ENCODE data around the gene RAB3C.
A peak's percentile ranks its signal among the peaks of the same experiment; 100 is the strongest.
"Not testable (repeated sequence)": the region's sequence is repeated elsewhere in the genome, so short reads cannot be mapped to it uniquely, and the experiment has no call there.

RAB3C gene, protein sequence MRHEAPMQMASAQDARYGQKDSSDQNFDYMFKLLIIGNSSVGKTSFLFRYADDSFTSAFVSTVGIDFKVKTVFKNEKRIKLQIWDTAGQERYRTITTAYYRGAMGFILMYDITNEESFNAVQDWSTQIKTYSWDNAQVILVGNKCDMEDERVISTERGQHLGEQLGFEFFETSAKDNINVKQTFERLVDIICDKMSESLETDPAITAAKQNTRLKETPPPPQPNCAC

DNA sequence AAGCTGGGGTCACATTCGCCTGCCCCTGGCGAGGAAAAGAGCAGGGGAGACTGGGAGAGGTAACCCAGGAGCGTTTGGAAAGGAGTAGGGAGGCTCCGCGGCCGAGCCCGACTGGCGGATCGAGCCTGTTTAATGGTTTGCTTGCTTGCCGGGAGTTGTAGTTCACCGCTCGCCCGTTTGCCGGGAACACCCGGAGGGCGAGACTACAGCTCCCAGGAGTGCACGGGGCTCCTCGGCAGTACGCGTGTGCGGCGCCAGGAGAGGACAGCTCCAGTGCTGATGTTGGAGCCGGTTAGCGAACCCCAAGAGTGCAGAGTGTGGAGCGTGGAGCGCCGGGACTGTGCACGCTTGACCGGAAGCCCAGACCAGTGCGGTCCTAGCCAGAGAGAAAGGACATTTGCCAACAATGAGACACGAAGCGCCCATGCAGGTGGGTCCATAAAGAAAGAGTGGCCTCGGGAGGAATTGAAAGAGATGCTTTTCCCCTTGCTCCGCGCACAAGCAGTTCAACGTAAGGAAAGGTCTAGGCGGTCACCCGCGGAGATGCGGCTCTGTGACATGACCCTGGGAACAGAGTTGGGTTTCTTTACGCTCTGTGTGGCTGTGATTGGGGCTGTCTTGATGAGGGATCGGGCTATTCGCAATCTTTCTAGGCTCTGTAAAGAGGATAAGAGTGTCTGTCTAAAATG is at the start of gene RAB3C:
RAB3C (plus strand) TSS at position 273 of the 689 bp plus-strand sequence; CDS start at position 407, 134 bp downstream.
- DNase-seq: peak; percentile 85

DNA sequence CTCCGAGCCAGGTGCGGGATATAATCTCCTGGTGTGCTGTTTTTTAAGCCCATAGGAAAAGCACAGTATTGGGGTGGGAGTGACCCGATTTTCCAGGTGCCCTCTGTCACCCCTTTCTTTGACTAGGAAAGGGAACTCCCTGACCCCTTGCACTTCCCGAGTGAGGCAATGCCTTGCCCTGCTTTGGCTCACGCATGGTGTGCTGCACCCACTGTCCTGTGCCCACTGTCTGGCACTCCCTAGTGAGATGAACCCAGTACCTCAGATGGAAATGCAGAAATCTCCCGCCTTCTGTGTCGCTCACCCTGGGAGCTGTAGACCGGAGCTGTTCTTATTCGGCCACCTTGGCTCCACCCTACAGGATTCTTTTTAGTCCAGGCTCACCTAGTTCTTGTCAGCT is 40.9 kb upstream of the RAB3C start:
- DNase-seq: not testable (repeated sequence)

DNA sequence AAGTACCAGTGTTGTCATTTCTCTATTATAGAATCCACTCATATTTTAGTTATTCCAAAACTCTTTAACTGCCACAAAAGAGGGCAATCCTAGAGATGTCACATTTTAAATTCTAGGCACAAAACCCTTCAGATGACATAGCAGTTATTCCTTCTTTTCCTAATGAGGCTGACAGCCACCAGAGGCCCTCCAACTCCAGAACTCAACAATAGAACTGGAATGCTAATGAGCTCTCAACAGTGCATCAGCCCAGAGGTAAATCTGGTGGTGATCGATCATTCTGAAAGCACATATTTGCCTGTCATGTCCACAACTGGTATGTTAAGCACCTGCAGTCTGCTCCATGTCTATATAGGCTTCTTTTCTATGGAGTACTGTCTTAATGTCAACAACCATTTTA is 40.2 kb upstream of the RAB3C start:
- no peak for DNase-seq

DNA sequence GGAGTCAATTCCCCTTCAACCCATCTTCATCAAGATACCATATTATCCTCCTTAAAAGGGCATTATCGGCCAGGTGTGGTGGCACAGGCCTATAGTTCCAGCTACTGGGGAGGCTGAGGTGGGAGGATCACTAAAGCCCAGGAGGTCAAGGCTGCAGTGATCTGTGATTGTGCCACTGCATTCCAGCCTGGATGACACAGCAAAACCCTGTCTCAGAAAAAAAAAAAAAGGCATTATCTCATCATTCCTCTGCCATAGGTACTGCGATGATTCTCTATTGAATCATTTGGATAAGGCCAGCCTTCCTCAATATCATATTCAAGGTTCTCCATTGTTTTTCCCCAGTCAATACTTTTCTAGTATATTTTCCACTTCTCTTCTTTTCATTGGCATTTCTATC is 39.2 kb upstream of the RAB3C start:
- no peak for DNase-seq

DNA sequence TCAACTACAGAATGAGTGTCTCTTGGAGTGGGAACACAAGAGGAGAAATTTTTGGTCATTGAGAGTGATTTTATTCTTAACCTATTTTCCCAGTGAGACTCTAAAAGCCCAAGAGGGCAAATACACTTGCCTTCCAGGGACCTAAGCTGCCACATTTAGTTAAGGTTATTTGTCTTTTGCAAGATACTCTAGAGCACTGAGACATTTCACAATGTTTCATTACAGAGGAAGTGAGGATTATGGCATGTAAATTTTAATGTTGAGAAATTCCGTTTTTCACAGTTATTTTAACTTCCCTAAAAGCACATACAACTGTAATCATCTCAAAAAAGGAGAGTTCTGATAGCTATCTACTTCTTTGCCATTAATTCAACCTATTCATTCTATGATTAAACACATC is 38.7 kb upstream of the RAB3C start:
- no peak for DNase-seq

DNA sequence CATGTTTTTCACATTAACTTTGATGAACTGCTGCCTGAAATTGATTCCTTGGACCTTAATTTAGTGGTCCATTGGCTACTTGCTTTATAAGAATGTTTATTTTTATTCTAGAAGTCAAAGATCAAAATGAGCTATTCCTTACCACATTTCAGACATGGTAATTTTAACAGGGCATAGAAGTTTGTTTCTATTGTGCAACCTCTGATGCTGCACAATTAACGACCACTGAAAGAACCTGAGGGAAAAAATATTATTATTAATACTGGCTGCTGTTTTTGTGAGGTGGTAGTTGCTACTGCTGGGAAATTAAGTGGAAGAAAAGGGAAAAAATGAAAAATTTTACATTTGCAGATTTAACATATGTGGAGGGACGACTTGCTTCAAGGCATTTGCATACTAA is 37.9 kb upstream of the RAB3C start:
- no peak for DNase-seq

DNA sequence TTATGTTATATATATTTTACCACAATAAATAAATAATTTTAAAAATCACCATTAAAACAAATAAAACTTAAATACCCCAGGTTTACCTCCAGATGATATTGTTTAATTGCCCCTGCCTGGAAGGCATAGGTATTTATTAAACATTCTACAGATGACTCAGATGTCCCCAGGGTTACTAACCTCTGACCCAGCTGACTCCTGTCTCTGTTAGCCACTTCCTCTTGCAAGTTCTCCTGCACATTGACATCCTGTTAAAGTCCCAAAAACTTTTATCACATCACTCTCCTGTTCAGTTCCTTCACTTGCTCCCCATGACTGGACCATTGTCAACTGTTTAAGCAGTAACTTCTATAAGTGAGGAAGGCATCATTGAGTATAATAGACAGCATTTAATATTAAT is 37.0 kb upstream of the RAB3C start:
- DNase-seq: no peak

DNA sequence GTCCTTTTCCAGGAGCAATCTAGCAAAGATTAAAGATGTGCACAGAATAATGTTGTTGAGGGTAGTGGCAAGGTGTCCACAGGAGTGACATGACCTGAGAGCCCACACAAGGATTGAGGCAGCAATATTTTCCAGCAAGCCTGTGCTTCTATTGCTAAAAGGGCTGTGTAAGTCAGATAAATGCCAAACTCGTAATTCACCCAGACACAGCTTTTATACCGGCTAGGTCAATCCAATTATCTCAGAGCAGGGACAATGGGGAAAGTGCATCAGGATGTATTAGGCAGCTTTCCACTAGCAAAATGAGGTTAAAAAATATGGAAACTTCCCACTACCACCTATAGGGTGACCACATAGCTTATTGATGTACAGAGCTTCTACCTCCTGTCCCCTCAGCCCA is 34.8 kb upstream of the RAB3C start:
- DNase-seq: no peak

DNA sequence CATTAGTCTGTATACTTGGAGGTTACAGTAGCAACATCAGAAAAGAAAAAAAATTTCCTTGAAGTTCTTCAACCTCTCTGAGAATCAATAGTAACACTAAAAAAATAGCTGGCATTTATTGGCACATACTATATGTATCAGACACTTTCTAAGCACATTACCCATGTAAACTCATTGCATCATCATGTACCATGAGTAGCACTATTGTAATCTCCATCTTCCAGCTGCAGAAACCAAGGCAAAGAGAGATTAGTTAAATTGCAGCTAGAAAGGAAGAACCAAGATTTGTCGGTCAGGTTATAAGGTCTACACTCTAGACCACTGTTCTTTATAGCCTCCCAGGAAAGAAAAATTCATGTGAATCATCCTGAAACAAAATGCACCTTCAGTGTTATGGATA is 31.4 kb upstream of the RAB3C start:
- DNase-seq: no peak

DNA sequence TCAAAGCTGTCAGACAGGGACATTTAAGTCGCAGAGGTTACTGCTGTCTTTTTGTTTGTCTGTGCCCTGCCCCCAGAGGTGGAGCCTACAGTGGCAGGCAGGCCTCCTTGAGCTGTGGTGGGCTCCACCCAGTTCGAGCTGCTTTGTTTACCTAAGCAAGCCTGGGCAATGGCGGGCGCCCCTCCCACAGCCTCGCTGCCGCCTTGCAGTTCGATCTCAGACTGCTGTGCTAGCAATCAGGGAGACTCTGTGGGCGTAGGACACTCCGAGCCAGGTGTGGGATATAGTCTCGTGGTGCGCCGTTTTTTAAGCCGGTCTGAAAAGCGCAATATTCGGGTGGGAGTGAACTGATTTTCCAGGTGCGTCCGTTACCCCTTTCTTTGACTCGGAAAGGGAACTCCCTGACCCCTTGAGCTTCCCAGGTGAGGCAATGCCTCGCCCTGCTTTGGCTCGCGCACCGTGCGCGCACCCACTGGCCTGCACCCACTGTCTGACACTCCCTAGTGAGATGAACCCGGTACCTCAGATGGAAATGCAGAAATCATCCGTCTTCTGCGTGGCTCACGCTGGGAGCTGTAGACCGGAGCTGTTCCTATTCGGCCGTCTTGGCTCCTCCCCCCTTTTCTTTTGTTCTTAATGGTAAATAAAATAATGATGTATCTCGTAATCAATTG is 25.1 kb upstream of the RAB3C start:
- not testable (repeated sequence) for DNase-seq

DNA sequence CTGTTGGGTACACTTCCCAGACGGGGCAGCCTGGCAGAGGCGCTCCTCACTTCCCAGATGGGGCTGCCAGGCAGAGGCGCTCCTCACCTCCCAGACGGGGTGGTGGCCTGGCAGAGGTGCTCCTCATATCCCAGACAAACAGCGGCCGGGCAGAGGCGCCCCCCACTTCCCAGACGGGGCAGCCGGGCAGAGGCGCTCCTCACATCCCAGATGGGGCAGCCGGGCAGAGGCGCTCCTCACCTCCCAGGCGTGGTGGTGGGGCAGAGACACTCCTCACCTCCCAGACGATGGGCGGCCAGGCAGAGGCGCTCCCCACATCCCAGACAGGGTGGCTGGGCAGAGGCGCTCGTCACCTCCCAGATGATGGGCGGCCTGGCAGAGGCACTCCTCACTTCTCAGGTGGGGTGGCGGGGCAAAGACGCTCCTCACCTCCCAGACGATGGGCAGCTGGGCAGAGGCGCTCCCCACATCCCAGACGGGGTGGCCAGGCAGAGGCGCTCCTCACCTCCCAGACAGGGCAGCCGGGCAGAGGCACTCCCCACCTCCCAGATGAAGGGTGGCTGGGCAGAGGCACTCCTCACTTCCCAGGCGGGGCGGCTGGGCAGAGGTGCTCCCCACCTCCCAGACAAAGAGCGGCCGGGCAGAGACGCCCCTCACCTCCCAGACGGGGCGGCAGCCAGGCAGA is 19.7 kb upstream of the RAB3C start:
- not testable (repeated sequence) for DNase-seq

DNA sequence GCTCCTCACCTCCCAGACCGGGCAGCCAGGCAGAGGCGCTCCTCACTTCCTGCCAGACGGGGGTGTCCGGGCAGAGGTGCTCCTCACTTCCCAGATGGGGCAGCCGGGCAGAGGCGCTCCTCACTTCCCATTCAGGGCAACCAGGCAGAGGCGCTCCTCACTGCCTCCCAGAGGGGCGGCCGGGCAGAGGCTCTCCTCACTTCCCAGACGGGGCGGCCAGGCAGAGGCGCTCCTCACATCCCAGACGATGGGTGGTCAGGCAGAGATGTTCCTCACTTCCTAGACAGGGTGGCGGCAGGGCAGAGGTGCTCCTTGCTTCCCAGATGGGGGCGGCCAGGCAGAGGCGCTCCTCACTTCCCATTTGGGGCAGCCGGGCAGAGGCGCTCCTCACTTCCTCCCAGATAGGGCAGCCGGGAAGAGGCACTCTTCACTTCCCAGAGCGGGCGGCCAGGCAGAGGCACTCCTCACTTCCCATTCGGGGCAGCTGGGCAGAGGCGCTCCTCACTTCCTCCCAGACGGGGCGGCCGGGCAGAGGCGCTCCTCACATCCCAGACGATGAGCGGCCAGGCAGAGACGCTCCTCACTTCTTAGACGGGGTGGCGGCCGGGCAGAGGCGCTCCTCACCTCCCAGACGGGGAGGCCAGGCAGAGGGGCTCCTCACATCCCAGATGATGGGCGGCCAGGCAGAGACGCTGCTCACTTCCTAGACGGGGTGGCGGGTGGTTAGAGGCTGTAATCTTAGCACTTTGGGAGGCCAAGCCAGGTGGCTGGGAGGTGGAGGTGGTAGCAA is 18.6 kb upstream of the RAB3C start:
- DNase-seq: not testable (repeated sequence)

DNA sequence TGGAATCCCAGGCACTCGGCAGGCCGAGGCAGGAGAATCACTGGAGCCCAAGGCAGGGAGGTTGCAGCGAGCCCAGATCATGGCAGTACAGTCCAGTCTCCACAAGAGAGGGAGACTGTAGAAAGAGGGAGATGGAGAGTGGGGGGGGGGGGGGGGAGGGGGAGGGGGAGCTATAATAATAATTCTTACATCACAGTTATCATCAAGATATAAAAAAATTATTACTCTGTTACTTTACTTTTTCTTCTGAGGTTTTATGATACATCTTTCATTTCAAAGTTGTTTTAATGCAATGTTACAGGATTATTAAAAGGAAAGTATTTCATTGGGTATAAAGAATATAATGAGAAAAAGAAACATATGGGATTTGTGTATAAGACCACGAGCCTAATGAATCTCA is 17.8 kb upstream of the RAB3C start:
- DNase-seq: no peak

DNA sequence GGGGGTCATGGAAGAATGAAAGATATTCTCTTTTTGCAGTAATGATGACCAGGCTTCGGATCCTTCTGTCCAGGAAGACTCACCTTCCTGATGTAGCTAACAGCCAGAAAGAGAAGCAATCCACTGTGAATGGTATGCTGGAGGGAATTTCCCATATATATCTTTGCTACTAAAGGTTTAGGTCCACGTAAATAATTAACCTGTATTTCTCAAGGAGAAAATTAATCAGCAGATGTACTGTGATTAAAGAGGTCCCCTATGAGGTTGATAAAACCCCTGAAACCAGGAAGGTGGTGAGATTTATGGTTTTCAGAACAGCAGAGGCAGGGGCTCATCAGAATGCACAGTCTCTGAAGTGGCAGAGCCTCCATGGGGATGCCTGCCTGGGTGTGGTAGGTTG is 11.4 kb upstream of the RAB3C start:
- DNase-seq: no peak

DNA sequence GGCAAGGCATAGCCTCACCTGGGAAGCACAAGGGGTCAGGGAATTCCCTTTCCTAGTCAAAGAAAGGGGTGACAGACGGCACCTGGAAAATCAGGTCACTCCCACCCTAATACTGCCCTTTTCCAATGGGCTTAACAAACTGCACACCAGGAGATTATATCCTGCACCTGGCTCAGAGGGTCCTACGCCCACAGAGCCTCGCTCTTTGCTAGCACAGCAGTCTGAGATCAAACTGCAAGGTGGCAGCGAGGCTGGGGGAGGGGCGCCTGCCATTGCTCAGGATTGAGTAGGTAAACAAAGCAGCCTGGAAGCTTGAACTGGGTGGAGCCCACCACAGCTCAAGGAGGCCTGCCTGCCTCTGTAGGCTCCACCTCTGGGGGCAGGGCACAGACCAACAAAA is 9.9 kb upstream of the RAB3C start:
- DNase-seq: not testable (repeated sequence)

DNA sequence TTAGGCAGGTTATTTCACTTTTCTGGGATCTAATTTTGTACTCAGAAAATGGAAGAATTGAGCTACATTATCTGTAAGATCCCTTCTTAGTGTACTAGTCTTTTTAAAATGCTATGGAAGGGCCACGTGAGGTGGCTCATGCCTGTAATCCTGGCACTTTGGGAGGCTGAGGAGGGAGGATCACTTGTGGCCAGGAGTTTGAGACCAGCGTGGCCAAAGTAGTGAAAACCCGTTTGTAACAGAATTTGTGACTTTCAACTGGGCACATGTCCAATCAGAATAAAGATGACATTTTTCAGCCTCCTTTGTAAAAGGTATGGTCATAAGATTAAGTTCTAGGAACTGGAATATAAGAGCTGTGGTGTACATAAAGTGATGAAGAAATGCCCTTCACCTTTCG is 3.1 kb upstream of the RAB3C start:
- DNase-seq: no peak

DNA sequence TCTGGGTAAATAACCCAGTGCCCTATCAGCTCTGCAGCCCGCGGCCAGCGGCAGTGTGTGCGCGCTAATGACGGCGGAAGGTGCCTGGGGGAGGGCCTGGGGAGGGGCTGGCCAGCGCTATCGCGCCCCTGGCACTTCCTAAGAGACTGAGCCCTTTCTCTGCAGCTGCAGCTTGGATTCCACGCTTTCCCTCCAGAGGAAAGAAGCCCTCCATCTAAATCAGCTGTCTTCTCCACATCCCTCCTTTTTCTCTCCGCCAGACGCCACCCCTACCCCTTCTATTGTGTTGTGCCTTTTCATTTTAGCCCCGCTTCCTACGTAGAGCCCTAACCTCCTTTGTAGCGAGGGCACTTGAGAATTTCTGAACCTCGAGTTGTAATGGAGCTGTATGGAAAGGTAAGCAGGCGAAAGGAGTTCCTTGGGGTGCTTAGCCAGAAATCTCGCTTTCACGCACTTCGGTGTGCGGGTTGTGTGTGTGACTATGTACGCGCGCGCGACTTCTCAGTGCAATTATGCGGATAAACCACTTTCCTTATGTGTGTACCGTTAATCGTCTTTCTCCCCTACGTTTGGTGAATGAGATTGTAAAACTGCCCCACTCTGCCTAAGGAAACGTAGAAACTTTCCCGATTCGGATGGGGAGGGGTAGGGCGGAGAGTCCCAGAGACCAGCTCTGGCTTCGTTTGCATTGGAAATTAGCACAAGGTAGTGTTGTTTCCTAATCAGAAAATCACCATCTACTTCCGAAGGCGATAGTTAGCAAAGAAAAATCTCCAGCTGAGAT is 664 bp upstream of the RAB3C start:
- DNase-seq: peak; percentile 1

DNA sequence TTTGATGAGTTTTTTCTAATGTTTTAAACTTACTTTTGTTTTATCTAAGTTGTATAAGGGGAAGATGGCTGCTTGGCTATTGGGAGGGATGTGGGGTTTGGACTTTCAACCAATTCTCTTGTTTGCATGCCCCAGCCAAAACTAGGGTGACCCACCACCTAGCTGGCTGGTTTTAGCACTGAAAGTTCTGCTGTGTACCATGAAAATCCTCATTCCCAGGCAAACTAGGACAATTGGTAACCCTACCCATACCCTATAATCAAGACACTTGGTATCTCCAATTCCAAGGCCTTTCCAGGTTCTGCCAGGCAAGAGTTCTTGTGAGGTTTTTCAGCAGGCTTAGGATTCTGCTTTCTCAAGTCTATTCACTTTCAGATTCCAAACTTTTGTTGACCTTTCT is 13.1 kb downstream of the RAB3C start:
- DNase-seq: no peak

DNA sequence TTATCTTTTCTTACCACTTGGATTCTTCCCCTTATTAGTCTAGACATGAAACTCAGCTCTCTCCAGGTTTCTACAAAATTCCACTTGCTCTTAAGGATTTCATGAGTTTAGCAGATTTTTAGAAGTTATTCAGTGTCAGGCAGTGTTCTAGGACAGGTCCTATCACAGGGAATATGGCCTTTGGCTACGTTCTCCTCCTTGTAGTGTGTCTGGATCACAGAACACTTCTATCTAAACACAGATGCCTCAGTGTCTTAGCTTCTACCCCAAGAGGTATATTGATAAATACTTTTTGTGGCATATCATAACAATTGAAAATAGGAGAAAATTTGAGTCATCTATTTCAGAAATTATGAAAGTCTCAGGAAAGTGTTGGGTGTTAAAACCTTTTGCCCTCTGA is 15.6 kb downstream of the RAB3C start:
- DNase-seq: no peak

DNA sequence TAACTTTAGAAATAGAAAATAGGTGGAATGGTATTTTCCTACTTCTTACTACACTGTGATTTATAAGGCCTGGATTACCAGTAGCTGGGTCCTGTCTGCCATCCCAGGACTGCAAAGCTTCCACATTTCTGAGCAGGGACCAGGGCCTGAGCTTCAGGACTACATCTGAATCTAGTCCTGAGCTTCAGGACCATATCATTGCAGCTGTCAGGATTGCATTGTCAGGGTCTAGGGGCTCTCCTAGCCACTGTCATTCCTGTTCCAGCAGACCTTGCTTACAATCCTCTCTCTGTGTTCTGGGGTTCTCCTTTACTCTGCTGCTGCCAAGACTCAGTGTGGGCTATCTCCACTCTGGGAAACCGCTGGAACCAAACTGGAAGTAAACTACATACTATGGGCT is 16.3 kb downstream of the RAB3C start:
- DNase-seq: no peak

DNA sequence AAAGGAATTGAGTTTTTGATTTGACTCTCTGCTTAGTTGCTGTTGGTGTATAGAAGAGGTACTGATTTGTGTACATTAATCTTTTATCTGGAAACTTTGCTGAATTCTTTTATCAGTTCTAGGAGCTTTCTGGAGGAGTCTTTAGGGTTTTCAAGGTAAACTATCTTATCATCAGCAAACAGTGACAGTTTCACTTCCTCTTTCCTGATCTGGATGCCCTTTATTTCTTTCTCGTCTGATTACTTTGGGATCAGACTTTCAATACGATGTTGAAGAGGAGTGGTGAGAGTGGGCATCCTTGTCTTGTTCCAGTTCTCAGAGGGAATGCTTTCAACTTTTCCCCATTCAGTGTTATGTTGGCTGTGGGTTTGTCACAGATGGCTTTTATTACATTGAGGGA is 17.7 kb downstream of the RAB3C start:
- DNase-seq: not testable (repeated sequence)

DNA sequence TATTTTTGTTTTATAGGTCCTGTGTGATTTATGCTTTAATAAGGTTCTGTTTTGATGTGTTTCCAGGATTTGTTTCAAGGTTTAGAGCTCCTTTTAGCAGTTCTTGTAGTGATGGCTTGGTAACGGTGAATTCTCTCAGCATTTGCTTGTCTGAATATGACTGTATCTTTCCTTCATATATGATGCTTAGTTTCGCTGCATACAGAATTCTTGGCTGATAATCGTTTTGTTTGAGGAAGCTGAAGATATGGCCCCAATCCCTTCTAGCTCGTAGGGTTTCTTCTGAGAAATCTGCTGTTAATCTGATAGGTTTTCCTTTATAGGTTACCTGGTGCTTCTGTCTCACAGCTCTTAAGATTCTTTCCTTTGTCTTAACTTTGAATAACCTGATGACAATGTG is 20.0 kb downstream of the RAB3C start:
- DNase-seq: not testable (repeated sequence)
